LoVo (cell line): ENCODE data around the gene TPRN.

ENCODE experiments used
- DNase-seq: peaks from one replicate; pipeline ENCODE4 v3.0.0-alpha.2; 2016; ENCODE audit warnings: low spot score

TPRN gene

DNA sequence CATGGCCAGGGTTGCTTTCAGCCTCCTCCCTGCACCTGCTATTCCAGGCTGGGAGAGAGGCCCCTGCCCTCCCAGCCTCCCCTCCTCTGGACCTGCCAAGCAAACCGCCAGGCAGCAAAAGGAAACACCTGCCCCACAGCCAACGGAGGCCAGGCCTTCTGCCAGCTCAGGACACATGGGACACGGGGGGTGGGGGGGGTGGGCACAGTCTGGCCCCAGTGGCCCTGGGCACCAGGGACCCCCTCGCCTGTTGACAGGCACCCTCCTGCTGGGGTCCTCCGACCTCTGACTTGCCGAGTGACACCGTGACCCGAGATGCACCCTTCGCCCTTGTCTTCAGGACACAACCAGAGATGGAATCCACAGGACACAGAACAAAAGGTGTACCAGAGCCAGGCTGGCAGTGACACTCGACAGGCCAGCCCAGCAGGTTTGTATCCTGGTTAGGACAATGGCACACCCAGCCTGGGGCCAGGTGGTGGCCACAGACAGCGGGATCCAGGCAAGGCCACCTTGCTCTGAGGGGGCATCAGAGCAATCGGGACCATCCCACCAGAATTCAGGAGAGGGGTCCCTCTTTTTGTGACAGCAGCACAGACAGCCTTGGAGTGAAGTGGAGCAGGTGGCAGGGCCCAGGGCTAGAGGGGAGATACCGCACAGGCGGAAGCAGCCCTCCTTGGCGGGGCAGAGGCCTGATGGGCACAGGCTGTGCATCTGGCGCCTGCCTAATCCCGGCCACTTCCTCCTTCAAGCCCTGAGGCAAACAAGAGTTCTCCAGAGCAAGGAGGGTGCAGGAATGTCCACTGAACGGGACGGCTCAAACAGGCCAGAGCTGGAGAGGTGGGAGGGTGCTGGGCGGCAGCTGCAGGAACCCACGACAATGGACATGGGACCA is 27.4 kb downstream of the TPRN start:
- no peak for DNase-seq

DNA sequence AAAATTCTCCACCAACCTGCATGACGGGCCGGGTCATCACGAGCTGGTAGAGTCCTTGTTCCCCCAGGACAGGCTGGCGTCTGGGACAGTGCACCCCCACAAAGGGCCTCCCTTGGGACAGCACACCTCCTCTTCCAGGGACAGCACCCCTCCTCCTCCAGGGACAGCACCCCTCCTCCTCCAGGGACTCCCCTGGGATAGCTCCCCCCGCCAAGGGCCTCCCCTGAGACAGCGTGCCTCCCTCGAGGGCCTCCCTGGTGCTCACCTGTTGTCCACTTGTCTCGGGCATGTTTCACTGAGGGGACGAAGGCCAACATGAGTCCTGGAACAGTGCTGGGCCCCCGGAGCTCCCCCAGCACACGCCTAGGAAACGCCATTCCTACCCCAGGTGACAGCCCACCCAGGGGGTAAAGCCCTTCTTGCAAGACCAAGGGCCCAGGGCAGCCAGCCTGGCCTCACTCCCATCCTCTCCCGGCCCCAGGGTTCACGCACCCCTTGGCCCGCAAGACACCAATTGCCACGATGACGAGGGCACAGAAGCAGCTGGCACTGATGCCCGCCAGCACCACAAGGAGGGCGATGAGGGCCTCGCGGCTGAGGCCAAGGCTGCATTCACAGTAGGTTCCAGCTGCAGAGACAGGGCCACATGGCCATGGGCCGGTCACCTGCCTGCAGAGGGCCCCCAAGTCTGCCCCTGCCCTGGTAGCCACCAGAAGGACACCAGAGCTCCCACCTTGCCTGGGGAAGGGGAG is 29.2 kb downstream of the TPRN start:
- DNase-seq, result no peak

DNA sequence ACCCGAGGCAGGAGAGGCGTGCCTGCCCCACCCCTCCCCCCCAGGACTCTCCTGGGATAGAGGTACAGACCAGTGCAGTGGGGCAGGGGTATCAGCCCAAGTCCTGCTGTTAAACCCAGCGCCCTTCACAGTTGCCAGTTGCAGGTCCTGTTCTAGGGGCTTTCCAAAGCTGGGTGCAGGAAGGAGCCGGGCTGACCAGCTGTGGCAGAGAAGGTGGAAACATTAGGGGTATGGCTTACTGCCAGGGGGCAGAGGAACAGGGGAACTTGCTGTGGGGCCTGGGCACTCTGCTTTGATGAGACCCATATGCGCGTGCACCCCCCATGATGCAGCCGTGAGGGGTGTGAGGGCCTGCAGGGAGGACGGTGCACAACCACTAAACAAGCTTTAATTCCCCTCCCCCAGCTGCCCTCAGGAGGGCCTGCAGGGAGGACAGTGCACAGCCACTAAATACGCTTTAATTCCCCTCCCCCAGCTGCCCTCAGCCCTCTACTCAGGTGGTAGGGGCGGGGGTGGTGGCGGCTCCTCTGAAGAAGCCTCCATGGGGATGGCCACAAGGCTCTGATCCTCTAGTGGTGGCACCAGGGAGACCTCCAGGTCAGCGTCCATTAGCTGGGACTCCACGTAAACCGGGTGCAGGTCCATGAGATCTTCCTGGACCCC is 29.9 kb downstream of the TPRN start:
- DNase-seq, result no peak

DNA sequence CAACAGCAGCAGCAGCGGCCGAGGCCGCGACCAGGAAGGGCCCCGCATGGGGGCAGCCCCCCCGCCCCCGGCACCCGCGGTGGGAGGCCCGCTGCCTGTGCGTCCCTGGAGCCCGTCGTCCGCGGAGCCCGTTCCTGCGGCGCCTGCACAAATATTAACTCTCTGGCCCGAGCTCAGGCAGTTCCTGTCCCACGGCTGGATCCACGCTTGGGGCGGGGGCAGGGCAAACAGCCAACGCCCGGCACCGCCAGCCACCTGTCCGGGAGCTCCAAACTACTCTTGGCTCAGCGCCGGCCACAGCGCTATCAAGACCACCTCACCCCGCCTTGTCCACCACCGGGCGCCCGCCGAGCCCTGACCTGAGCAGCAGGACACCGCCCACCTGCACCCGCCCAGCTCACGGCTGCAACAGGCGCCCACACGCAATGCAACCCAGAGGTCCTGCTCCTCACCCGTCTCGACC is 30.6 kb downstream of the TPRN start, which contains the start of gene LRRC26:
Gene LRRC26 (minus strand): TSS at position 156 of the 463 bp plus-strand sequence. CDS start 108 bp downstream, at position 48.
- DNase-seq, result no peak

DNA sequence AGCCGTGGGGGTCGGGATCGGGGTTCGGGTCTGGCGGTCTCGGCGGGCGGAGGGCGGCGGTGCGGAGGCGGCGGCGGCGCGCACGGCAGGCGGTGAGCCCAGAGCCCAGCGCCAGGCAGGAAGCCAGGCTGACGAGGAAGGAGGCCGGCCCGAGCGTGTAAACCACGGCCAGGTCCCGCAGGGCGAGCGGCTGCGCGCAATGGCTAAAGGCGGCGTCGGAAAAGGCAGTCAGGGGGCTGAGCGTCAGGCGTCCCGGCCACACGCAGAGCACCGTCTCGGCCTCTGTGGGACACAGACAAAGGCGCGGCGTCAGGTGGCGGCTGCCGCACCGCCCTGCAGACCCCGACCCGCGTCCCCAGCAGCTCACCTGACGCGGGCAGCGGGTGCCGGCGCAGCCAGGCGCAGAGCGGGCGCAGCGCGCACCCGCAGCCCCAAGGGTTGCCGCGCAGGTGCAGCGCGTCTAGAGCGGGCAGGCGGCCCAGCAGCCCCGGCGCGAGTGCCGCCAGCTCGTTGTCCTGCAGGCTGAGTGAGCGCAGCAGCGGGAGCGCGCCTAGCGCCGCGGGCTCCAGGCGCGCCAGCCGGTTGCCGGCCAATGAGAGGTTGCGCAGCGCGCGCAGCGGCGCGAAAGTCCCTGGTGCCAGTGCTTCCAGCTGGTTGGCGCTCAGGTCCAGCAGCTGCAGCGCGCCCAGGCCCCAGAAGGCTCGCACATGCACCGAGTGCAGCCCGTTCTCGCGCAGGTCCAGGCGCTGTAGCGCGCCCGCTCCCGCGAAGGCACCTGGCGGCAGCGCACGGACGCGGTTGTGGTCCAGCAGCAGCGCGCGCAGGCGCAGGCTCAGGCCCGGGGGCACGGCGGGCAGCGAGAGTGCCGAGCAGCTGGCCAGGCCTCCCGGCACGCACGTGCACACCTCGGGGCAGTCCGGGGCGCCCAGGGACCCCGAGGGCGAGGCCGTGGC is 31.4 kb downstream of the TPRN start:
- peak; percentile 60 for DNase-seq

DNA sequence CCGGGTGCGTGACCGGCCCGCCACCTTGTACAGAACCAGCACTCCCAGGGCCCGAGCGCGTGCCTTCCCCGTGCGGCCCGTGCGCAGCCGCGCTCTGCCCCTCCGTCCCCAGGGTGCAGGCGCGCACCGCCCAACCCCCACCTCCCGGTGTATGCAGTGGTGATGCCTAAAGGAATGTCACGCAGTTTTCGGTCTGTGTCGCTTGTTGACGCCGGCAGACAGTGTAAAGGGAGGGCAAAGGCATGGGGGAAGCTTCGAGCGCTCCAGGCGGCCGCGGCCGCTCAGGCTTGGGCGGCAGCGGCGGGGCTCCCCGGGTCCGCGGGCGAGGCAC is 32.0 kb downstream of the TPRN start:
- no peak for DNase-seq

DNA sequence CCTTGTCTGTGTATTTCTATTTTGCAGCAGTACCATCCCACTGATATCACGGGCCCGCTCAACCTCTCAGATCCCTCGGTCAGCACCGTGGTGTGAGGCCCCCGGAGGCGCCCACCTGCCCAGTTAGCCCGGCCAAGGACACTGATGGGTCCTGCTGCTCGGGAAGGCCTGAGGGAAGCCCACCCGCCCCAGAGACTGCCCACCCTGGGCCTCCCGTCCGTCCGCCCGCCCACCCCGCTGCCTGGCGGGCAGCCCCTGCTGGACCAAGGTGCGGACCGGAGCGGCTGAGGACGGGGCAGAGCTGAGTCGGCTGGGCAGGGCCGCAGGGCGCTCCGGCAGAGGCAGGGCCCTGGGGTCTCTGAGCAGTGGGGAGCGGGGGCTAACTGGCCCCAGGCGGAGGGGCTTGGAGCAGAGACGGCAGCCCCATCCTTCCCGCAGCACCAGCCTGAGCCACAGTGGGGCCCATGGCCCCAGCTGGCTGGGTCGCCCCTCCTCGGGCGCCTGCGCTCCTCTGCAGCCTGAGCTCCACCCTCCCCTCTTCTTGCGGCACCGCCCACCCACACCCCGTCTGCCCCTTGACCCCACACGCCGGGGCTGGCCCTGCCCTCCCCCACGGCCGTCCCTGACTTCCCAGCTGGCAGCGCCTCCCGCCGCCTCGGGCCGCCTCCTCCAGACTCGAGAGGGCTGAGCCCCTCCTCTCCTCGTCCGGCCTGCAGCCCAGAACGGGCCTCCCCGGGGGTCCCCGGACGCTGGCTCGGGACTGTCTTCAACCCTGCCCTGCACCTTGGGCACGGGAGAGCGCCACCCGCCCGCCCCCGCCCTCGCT is 32.6 kb downstream of the TPRN start:
- no peak for DNase-seq

DNA sequence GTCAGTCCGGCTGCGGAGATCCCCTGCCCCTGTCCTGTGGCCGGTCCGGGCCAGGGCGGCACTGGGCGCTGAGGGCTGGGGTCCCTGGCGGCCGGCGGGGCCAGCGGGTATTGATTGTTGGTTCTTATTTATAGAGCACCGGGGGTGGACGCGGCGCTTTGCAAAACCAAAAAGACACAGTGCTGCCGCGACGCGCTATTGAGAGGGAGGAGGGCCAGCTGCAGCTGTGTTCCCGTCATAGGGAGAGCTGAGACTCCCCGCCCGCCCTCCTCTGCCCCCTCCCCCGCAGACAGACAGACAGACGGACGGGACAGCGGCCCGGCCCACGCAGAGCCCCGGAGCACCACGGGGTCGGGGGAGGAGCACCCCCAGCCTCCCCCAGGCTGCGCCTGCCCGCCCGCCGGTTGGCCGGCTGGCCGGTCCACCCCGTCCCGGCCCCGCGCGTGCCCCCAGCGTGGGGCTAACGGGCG is 33.2 kb downstream of the TPRN start:
- no peak for DNase-seq

DNA sequence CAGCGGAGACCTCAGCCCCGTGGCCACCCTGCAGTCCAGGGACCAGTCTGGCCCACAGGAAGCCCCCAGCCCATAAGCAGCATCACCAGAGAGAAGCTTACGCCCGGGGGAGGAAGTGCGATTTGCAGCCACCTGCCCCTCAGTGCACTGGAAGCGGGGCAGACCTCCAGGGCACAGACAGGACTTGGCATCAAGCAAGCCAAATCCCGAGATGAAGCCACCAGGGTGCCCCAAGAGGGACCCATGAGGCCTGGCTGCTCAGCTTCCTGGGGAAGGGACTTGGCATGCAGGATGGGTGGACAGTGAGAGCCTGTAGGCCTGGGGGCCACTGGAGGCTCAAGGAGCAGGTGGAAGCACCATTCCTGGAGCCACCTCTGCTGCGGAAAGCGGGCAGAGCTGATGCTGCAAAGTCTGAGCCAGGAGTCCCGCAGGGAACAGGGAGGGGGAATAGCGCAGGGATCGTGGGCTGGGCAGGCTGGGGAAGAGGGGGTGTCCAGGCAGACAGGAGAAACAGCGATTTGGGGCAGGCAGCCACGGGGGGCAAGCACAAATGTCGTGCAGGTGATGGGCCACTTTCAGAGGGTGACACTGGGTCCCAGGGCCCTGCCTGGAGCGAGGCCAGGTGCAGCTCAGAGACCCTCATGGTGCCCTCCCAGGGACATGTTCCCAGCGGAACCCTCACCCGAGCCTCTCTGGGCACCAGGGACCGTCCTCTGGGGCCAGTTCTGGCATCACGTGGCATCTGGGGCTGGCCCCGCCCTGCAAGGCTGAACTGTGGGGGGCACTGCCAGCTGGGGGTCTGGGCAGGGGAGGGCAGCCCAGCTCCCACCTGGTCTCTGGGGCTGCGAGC is 33.9 kb downstream of the TPRN start:
- no peak for DNase-seq

DNA sequence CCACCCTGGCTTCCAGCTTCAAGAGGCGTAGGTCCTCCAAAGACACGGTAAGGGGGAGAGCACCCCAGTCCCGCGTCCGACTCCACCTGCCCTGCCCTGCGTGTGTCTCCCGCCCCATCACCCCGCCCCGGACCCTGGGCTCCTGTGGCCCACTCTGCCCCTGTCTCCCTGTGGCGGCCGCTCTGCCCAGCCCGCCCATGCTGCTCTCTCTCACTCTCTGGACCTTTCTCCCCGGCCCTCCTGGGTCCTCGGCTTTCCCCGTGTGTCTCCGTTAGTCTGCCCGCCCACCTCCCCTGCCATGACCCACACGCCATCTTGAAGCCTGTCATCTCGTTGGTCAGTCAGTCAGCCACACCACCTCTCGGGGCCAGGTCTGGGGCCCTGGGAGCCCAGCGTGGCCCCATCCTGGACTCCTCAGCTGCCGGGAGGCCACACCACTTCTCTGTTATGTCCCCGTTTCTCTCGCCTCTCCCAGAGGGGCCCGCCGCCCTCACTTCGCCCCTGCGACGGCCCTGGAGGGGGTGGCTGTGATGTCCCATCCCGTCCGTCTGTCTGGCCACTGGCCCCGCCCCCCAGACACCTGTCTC is 35.2 kb downstream of the TPRN start:
- DNase-seq, result no peak

DNA sequence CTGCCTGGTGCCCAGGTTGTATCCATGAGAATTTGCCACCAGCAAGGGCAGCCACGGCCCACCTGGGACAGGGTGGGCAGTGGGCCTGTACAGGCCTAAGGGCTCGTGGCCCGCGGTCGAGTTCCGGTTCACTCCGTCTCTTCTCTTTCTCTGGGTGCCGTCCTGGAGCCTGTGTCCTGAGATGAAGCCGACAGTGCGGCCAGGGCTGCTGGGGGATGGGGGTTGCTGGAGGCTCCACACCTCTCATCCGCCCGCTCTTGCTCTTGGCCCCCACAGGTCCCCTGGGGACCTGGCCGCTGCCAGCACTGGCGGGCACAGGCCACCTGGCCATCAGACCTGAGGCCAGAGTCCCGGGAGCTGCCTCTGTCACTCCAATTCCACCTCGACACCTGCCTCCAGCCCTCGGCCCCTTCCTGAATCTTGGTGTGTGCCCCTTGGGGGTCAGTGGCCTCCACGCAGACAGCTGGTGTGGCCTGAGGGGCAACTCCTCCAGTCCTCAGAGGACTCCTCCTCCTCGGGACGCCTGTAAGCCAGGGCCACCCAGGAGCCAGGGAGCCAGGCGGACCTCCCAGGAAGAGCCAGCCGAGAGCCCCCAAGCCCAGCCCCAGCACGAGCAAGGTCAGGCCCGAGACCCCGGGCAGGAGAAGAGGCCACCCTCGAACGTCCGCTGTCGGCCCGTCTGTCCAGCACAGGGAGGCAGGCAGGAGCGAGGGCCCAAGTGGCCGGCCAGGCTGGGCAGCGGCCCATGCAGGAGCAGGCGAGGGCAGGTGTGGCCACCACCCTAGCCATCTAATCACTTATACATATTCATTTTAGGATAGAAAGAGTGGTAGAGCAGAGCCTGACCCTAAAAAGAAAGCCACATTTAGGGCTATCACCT is 35.9 kb downstream of the TPRN start:
- DNase-seq, result no peak

DNA sequence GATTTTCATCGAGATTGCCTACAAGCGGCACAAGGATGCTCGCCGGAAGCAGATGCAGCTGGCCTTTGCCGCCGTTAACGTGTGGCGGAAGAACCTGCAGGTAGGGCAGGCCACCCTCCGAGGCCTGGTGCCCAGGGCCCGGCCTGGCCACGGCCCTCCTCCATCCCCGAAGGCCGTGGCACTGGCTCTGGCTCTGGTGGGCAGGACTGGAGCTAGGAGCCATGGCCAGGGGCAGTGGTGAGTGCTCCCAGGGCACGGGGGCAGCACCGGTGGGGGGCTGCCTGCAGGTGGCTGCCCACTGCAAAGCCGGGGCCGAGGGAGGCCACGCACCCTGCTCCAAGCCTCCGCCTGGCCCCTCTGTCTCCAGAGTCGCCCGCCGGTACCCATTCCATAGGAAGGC is 36.7 kb downstream of the TPRN start:
- DNase-seq, result no peak

DNA sequence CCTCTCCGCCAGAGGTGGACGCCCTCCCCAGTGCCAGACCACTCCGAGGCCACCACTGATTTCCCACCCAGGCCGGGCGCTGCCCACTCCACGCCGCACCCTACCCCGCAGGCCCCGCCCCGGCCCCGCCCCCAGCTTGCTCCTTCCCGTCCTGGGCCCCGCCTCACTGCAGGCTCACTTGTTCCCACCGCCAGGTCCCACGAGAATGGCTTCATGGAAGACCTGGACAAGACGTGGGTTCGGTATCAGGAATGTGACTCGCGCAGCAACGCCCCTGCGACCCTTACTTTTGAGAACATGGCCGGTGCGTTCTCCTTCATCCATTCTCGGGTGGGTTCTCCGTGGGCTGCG is 37.2 kb downstream of the TPRN start:
- DNase-seq, result no peak

DNA sequence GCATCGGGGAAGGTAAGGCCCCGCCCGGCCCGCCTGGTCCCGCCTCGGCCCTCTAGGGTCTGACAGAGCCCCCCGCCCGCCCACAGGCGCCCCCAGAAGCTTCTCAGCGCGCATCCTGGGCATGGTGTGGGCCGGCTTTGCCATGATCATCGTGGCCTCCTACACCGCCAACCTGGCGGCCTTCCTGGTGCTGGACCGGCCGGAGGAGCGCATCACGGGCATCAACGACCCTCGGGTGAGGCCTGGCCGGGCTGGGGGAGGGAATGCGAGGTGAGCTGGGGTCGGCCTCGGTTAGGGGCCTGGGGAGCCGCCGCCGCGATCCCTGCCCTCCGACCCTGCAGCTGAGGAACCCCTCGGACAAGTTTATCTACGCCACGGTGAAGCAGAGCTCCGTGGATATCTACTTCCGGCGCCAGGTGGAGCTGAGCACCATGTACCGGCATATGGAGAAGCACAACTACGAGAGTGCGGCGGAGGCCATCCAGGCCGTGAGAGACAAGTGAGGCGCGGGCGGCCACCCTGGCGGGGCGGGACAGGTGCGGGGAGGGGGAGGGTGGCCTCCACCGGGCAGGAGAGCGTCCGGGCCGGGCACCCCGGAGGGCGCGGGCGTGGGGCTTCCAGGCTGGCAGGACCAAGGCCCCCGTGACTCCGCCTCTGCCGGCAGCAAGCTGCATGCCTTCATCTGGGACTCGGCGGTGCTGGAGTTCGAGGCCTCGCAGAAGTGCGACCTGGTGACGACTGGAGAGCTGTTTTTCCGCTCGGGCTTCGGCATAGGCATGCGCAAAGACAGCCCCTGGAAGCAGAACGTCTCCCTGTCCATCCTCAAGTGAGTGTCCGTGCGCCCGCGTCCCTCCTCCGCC is 37.8 kb downstream of the TPRN start:
- no peak for DNase-seq

DNA sequence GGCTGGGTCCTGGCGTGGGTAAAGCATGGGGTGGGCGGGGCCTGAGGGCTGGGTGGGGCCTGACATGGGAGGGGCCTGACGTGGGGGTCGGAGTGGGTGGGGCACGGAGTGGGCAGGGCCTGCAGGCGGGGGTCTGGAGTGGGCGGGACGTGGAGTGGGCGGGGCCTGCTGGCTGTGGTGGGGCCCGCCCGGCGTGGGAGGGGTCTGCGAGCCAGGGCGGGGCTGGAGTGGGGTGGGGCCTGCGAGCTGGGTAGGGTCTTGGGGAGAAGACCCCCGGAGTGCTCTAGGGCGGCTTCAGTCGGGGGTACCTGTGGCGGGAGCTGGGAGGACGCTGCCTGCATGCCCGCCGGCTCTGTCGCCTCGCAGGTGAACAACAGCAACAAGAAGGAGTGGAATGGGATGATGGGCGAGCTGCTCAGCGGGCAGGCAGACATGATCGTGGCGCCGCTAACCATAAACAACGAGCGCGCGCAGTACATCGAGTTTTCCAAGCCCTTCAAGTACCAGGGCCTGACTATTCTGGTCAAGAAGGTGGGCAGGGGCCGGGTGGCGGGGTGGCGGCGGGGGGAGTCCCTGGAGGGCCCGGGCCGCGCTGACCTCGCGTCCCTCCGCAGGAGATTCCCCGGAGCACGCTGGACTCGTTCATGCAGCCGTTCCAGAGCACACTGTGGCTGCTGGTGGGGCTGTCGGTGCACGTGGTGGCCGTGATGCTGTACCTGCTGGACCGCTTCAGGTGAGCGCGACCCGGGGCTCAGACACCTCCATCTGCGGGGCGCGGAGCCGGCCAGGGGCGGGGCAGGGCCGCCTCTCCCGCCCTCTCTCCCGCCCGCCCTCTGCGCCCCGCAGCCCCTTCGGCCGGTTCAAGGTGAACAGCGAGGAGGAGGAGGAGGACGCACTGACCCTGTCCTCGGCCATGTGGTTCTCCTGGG is 38.7 kb downstream of the TPRN start:
- DNase-seq, result no peak
